Stimulated activated CD8-positive, alpha-beta memory T cell treated with anti-CD3 and anti-CD28 coated beads, Interleukin-12 subunit alpha, Interleukin-12 subunit beta, amount 100 ng/mL, for 4 hours (primary cell): ENCODE data around the gene CERCAM.

ENCODE experiments used
- DNase-seq: peaks from one replicate; pipeline ENCODE4 v3.0.0-alpha.2; 2020; ENCODE audit warnings: low read depth

CERCAM gene

DNA sequence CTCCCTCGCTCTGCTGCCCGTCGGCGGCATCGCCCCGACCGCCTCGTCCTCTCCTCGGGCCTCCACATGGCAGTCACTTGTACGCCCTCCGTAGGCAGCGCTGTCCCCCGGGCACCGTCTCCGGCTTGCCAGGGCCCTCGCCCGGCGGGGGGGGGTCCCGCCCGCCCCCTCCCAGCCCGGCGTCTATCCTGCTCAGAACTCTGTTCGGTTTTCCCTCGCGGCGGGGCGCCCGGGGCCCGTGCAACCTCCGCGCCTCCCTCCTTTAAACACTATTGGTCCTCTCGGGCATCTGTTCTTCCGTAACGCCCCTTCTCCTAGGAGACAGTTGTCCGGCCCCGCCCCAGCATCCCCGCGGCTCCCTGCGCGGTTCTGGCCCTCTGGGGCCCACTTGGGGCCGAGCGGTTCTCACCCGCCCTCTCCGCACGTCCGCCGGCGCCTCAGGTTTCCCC, 36.0 kb downstream of the CERCAM start:
- DNase-seq: peak; percentile 52

DNA sequence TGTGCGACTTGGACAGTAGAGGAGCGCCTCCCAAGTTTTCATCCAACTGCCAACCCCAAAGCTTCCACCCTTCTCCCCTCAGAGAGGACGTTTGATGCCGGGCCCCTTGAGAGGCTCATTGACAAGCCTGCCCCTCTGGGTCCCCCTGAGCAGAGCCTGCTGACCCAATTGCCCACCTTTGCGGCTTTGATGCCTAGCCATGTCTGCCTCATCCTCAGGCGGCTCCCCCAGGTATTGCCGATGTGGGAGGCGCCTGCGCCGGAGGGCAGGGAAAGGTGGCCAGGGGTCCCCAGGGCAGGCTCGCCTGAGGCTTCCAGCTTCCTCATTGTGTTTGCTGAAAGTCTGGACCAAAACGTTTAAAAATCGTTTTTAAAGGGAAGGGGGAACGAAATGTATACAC, 36.5 kb downstream of the CERCAM start:
- DNase-seq: no peak

DNA sequence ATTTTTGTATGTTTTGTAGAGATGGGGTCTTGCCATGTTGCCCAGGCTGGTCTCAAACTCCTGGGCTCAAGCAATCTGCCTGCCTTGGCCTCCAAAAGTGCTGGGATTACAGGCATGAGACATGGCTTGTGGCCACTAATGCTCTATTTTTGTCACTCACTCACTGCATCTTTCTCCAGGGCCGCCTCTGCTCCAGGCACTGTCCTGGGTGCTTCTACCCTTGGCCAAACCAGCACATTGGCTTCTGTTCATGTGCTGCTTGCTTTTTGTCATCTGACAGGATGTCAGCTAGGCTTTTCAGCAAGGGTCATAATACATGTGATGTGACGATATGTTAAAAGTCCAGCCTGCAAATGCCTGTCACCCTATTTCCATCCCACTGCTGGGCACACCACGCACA, 38.4 kb downstream of the CERCAM start:
- no peak for DNase-seq

DNA sequence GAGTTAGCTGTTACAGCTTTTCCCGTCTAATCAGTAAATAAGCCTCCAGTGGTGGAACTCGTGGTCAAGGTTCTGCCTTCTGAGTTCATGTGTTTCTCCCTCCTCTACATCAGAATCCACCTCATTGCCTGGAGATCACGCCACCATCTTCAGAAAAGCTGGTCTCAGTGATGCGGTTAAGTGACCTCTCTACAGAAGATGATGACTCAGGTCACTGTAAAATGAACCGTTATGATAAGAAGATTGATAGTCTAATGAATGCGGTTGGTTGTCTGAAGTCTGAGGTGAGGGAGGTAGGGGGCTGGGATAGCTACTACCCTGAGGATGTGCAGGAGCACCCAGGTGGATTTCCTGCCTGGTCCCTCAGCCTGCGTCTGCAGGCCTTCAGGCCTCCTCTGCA, 48.4 kb downstream of the CERCAM start:
- DNase-seq: no peak

DNA sequence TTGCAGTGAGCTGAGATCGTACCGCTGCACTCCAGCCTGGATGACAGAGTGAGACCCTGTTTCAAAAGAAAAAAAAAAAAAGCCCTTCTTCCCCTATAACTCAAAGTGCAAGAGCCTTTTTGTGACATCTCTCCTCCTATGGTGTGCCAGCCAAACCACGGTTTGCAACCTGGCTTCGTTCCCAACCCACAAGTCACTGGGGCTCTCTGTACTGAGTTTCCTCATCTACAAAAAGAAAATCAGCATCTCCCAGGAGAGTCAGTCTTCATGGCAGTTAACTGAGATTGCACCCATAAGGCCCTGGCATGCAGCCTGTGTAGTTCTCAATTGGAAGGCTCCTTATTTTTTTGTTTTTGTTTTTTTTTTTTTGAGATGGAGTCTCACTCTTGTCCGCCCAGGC, 49.9 kb downstream of the CERCAM start:
- no peak for DNase-seq

DNA sequence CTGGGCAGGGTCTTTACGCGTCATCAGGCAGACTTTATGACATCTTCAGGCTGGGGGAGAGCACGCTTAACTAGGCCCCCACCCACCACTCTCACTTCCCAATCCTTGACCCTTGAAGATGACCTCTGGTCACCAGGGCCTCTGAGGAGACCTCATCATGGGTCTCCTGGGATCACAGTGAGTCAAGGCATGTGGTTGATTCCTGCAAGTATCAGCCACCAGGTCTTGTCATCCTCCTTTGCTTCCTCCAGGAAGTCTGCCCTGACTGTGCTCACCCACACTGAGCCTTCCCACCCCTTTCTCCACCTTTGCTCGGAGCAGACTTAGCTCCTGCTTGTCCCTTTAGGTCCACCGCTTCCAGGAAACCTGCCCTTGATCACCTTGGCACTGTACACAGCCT, 52.4 kb downstream of the CERCAM start:
- no peak for DNase-seq

DNA sequence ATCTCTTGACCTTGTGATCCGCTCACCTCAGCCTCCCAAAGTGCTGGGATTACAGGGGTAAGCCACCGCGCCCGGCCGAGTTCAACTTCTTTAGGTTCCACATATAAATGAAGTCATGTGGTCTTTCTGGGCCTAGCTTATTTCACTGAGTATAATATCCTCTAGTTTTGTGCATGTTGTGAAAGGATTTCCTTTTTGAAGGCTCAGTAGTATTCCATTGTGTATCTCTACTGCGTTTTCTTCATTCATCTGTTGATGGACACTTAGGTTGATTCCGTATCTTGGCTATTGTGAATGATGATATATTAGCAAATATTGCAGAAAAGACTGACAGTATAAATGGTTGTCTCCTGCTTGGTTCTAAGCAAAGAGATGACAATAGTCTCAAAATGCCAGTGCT, 55.2 kb downstream of the CERCAM start:
- DNase-seq: no peak

DNA sequence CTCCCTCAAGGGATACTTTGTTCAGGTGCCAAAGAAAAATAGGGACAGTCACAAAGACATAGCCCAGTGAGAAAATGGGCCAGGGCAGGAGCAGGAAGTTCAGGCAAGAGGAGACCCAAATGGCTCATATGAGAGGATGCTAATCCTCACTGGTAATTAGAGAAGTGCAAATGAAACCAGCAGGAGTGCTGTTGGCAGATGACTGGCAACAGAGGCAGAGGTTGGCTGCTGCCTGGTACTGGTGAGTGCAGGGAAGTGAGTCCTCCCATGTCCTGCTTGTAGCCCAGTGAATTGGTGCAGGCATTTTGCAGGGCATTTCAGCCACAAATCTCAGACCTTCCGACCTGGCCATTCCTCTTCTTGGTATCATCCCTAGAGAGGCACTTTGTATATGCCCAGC, 58.6 kb downstream of the CERCAM start:
- no peak for DNase-seq

DNA sequence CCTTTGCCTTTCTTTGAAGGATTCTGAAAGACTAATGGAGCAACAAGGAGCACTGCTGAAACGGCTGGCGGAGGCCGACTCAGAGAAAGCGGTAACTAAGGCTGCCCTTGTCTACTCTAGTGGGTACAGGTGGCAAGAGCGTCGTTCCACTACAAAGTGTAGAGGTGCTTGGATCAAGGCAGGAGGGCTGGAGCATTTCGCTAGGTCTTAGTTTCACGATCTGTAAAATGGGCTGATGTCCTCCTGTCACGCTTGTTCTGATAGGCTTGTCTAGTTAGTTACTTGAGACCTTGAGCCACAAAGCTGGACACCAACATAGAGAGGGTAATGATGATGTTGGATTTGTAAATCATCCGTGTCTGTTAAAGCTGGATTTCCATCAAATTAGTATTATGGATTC, 60.9 kb downstream of the CERCAM start:
- DNase-seq: no peak

DNA sequence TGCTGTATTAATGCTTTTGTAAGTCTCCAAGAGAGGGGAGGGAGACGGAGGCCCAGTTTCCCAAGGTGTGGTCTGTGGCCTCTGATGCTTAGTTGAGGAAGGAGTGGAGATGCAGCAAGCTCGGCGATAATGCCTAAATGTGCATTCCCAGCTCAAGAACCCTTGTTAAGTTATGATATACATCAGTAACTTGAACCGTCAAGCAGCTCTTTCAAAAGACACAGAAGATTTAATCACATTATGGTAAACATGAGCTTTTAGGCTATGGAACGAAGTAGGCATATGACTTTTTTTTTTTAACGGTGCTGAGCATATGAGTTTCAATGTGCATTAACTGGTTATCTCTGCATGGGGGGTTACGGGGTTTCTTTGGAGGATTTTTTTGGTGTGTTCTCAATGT, 61.5 kb downstream of the CERCAM start:
- no peak for DNase-seq

DNA sequence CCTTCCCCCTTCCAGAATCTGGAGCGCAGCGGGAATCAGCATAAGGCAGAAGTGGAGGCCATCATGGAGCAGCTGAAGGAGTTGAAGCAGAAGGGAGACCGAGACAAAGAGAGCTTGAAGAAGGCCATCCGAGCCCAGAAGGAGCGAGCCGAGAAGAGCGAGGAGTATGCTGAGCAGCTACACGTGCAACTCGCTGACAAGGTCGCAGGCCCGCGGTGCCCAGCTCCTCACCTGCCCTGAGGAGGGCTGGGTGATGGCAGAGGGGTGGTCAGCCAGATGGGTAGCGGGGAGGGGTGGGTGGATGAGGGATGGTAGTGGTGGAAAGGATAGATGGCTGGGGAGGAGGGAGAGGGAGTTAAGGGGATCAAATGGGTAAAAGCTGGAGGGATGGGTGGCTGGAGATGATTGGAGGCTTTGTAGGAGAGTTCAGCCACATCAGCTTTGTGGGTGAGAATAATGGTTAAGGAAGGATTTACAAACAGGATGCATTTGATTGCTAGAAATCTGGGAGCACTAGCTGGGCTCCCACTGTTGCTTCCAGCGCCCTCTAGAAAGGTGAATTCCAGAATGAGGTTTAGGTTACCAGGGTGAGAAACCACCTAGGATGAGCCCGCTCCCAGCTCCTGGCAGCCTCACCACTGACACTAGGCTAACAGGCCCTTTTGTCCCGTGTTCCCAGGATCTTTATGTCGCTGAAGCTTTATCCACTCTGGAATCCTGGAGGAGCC, 64.2 kb downstream of the CERCAM start:
- no peak for DNase-seq

DNA sequence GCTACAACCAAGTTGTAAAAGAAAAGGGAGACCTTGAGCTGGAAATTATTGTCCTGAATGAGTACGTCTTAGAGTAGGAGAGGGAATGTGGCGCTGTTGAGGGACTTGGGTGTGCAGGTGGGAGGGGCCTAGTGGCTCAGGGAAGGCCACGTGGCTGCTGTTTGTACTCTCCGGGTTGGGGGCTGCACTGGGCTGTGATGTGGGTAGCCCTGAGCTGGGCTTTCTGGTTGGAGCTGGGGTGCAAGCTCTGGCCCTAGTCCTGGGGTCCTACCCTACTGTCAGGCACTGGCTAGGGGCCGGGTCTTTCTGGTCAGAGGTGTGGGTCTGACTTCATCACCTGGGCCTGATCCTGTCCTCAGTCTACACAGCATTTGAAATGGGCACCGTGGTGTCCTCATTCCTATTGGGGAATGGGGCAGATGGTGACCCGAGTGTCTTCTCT, 64.8 kb downstream of the CERCAM start:
- no peak for DNase-seq

DNA sequence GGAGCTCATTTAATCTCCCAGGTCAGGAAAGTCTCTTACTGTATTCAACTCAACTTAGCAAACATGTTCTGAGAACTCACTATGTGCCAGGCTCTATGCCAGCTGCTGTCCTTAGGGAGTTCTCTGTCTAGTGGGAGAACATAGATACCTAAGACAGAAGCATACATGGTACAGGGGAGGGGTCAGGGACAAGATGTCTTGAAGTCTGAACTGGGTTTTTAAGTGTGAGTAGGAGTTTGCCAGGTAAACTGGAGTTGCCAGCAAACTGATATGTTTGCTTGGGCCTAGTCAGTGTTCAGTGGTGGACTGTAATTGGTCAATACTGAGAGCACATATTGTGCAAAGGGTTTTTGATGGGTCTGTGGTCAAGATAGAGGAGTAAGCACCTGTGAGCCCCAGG, 65.5 kb downstream of the CERCAM start:
- DNase-seq: no peak
